22Rv1 (cell line): ENCODE measurements around the gene NEURL1B.

Source experiments
- CTCF ChIP-seq: fragments of 450-650 bp; IDR thresholded peaks from 2 replicates; pipeline ENCODE4 v1.5.1; 2017; ENCODE audit warnings: mild to moderate bottlenecking
- ZFX ChIP-seq: fragments of 450-650 bp; IDR thresholded peaks from 2 replicates; pipeline ENCODE4 v1.6.1; 2017; ENCODE audit warnings: antibody characterized with exemption, borderline replicate concordance

GRCh38 chr5:172598251-172599203, 42.5 kb upstream of the NEURL1B start:
- TF ChIP-seq CTCF (no peak), ZFX (no peak)
